ENCODE data around the gene ENKD1.

- TF ChIP-seq CTCF (IDR thresholded peaks at IDR 0.05), result no peak
- no peak for TF ChIP-seq EP300 (IDR thresholded peaks at IDR 0.05)
- no peak for TF ChIP-seq POLR2A (IDR thresholded peaks at IDR 0.05)
Measured at GRCh38 chr16:67672306-67672705, 5.8 kb upstream of the ENKD1 start.
